ENCODE measurements around the gene PEX5.
"Not testable (repeated sequence)": the region's sequence is repeated elsewhere in the genome, so short reads cannot be mapped to it uniquely, and the experiment has no call there.

Gene PEX5

GRCh38 chr12:7210642-7211151 is 21.2 kb downstream of the PEX5 start:
- DNase-seq (ENCODE audit: low read depth in 2 of 3, low spot score in 1 of 3): no peak

- DNase-seq (ENCODE audit: low read depth in 2 of 3, low spot score in 1 of 3): no peak
Measured at GRCh38 chr12:7212678-7213077, 23.2 kb downstream of the PEX5 start.

- DNase-seq (ENCODE audit: low read depth in 2 of 3, low spot score in 1 of 3): not testable (repeated sequence)
Measured at GRCh38 chr12:7213745-7214144, 24.3 kb downstream of the PEX5 start.

GRCh38 chr12:7217475-7218069 is 28.1 kb downstream of the PEX5 start:
- no peak for DNase-seq (ENCODE audit: low read depth in 2 of 3, low spot score in 1 of 3)

- DNase-seq (ENCODE audit: low read depth in 2 of 3, low spot score in 1 of 3): peak; percentile 41 to 80 (median 54)
Measured at GRCh38 chr12:7219599-7220243, 30.2 kb downstream of the PEX5 start.

- DNase-seq (ENCODE audit: low read depth in 2 of 3, low spot score in 1 of 3): no peak
Measured at GRCh38 chr12:7221486-7221885, 32.0 kb downstream of the PEX5 start.

GRCh38 chr12:7229741-7230140 is 40.3 kb downstream of the PEX5 start:
- no peak for DNase-seq (ENCODE audit: low read depth in 2 of 3, low spot score in 1 of 3)

- no peak for DNase-seq (ENCODE audit: low read depth in 2 of 3, low spot score in 1 of 3)
Measured at GRCh38 chr12:7241404-7242005, 52.0 kb downstream of the PEX5 start.

- no peak for DNase-seq (ENCODE audit: low read depth in 2 of 3, low spot score in 1 of 3)
Measured at GRCh38 chr12:7242176-7243101, 53.0 kb downstream of the PEX5 start.

GRCh38 chr12:7251328-7251996 is 62.0 kb downstream of the PEX5 start:
- DNase-seq (ENCODE audit: low read depth in 2 of 3, low spot score in 1 of 3): not testable (repeated sequence)

- DNase-seq (ENCODE audit: low read depth in 2 of 3, low spot score in 1 of 3): no peak
Measured at GRCh38 chr12:7259060-7259459, 69.6 kb downstream of the PEX5 start.
